Measurements from ENCODE around the gene RHOF. TPM values are rescaled to one million over a fixed set of nuclear protein-coding genes. Genes with fewer than 3 reads are reported as not detected.
A peak's percentile ranks its signal among the peaks of the same experiment; 100 is the strongest.

Gene RHOF
- total and polyA plus RNA-seq, 2 donors (not counting 1 experiment from before 2014, with no cell fraction given): 90.3 to 129 TPM

DNA sequence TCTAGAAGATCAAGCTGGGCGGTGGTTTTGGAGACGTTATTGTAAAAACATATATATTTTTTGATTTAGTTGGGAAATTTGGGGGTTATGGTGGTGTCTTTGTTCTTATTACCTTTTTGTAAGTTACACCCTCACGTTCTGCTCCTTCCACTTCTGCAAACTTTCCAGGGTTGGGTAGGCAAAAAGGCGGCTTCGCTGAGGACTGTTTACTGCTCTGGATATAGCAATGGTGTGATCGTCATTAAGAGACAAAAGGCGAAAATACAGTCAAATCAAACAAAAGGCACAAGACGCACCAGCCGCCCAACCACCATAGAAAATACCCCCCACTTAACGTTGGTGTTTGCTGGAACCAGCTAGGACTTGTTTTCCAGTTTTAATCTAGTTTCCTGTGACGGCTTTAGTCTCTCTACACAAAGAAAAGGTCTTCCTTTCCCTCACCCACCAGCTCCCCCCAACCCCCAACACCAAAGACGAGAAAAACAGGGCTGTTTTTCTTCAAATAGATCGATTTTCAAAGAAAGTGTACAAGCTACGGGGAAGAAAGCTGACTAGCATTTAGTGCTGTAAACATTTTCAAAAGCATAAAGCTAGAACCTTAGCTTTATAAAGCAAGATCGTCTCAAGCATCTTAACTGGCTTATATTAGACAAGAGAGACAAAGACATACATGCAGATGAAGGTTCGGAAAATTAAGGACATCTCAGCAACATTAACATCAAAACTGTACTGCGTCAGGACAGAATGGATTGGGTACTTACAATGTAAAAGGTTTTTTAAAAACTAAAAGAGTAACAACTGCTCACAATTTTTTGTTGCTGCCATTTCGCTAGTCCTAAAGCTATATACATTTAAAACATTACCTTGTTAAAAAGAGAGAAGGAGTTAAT lies 8.4 kb upstream of the RHOF start:
- WGBS (ENCODE audit: insufficient coverage): 0% methylated on average over 3 of the region's 18 CpGs
- TF ChIP-seq, protein P1, sequence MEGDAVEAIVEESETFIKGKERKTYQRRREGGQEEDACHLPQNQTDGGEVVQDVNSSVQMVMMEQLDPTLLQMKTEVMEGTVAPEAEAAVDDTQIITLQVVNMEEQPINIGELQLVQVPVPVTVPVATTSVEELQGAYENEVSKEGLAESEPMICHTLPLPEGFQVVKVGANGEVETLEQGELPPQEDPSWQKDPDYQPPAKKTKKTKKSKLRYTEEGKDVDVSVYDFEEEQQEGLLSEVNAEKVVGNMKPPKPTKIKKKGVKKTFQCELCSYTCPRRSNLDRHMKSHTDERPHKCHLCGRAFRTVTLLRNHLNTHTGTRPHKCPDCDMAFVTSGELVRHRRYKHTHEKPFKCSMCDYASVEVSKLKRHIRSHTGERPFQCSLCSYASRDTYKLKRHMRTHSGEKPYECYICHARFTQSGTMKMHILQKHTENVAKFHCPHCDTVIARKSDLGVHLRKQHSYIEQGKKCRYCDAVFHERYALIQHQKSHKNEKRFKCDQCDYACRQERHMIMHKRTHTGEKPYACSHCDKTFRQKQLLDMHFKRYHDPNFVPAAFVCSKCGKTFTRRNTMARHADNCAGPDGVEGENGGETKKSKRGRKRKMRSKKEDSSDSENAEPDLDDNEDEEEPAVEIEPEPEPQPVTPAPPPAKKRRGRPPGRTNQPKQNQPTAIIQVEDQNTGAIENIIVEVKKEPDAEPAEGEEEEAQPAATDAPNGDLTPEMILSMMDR (IDR thresholded peaks at IDR 0.05): no peak
- TF ChIP-seq EZH2 (IDR thresholded peaks at IDR 0.05; ENCODE audit: borderline replicate concordance, insufficient read depth, low read depth, low read length, poor library complexity, severe bottlenecking): no peak
- peak overlapping the region; percentile 97 for H3K27ac ChIP-seq (ENCODE audit: low read length in 2 of 2)
- no peaks in the 10 kb centered on the region for H3K9me3 ChIP-seq (ENCODE audit: control extremely low read depth in 1 of 3, control insufficient read depth in 2 of 3, insufficient read depth in 1 of 3, low read length in 2 of 3)
- Mint-ChIP-seq H3K4me3 (peak overlapping the region; percentile 90), H3K27me3 (no peaks in the 10 kb centered on the region), H3K27ac (peak overlapping the region; percentile 98), H3K4me1 (peaks cover 48% of the 10 kb centered on the region), H3K9me3 (ENCODE audit: insufficient read depth) (no peaks in the 10 kb centered on the region)
- peak overlapping the region; percentile 94 for H3K4me2 ChIP-seq (replicated peaks; ENCODE audit: low read depth, low read length, poor library complexity, severe bottlenecking)
- peak overlapping the region; percentile 85 for H3K9ac ChIP-seq (ENCODE audit: low read length)
- CTCF ChIA-PET: interaction anchor here (0.8 to 33.5 kb wide), 4 partner anchors 1 to 699 kb away, joined by 3 to 1947 read pairs (median 975); partner anchors contain the start of genes RHOF, SETD1B and ZCCHC8
- peak overlapping the region; percentile 79 to 95 (median 89) for H3K4me3 ChIP-seq (ENCODE audit: control extremely low read depth in 1 of 5, extremely low read depth in 1 of 5, insufficient read depth in 1 of 5, low read depth in 2 of 5, low read length in 4 of 5)
- ATAC-seq (ENCODE audit: low read depth) (no peak), DNase-seq (peak; percentile 58)
- H3K27me3 ChIP-seq (replicated peaks in 1 of 4; ENCODE audit: control extremely low read depth in 1 of 4, control insufficient read depth in 3 of 4, insufficient read depth in 4 of 4, low read length in 3 of 4): no peaks in the 10 kb centered on the region
- H3K79me2 ChIP-seq (ENCODE audit: control insufficient read depth, insufficient read depth, low read length): peaks cover 59% of the 10 kb centered on the region
- intact Hi-C loops (cut with micrococcal nuclease): loop anchor here (2.0 to 10.0 kb wide), 3 partner anchors 211 to 703 kb away; partner anchors contain the start of gene ZCCHC8
- peaks cover 21 to 46% of the 10 kb centered on the region in 2 donors for H3K4me1 ChIP-seq (ENCODE audit: control insufficient read depth in 2 of 2, insufficient read depth in 2 of 2, low read length in 2 of 2)
- POLR2A ChIA-PET: interaction anchor here (0.5 to 13.7 kb wide), 18 partner anchors 9 to 1837 kb away, joined by 3 to 267 read pairs (median 5); partner anchors contain the start of genes DIABLO, PSMD9 and RHOF
- peak overlapping the region; percentile 75 for H2AFZ ChIP-seq (ENCODE audit: insufficient read depth, low read depth, low read length, poor library complexity, severe bottlenecking)
- peaks cover 20% of the 10 kb centered on the region for H4K20me1 ChIP-seq (ENCODE audit: control insufficient read depth, insufficient read depth, low read length, poor library complexity, severe bottlenecking)
- peaks cover 3 to 21% of the 10 kb centered on the region in 2 experiments for H3K36me3 ChIP-seq (replicated peaks in 1 of 2; ENCODE audit: control extremely low read depth in 1 of 2, control insufficient read depth in 1 of 2, extremely low read depth in 1 of 2, insufficient read depth in 2 of 2, low read length in 1 of 2)
